Central memory CD4-positive, alpha-beta T cell (primary cell): Measurements from ENCODE around the gene LAMA3.
A peak's percentile ranks its signal among the peaks of the same experiment; 100 is the strongest.

Experiments used
- DNase-seq: peaks from one replicate; pipeline ENCODE4 v3.0.0; 2022

LAMA3 gene

DNA sequence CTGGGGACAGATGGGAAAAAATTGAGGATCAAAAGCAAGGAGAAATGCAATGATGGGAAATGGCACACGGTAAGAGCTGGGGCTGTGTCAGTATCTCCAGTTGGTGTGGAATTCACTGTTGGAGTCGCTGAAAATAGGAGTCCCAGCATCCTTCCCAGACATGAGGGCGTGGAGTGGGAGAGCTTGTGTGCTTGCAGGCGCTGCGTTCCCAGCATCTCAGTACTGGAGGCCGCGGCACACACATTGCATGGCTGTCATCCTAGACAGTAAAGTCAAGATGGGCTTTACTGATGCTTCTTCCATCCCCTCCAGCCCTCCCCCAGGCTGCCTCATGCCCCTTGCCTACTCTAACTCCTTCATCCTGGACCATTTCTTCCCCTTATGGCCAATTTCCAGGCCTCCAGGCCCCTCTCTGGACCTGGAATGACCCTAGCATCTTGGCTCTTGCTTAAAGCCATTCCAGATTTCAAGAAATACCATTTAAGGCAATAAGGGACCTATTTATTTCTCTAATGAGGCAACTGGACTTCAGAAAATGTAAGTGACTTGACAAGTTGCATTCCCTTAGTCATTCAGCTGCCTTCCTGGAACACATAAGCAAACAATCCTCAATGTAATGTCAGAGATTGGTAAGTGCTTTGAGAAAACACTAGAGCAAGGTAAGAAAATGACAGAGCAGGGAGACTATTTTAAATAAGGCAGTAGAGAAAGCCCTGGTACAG, 254.8 kb downstream of the LAMA3 start:
- no peak for DNase-seq

DNA sequence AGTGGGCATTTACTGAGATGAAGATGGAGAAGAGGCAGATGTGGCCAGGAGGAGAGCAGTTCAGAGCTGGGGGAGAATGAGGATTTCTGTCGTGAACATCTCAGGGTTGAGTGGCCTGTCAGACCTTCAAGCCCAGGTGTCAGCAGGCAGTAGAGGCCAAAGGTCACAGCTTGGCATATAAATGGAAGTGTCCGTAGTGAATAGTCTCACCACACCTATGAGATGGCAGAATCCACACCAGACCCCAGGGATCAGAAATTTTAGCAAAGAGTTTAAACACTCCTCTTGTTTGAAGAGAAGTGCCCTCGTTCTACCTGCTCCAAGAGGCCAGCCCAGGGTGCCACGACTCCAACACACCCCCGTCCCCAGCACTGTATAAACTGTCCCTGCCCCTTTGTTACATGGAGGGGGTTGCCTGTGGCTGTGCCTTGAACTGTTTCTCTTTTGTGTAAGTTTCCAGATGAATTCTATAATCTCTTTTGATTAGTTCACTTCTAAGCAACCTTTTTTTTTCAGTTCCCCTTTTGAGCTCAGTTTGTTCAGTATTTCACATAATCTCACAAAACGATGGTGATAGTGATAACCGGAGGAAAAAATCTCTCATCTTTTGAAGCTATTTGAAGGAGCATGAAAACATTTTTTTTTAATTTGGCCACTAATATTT, 256.3 kb downstream of the LAMA3 start:
- DNase-seq, result no peak

DNA sequence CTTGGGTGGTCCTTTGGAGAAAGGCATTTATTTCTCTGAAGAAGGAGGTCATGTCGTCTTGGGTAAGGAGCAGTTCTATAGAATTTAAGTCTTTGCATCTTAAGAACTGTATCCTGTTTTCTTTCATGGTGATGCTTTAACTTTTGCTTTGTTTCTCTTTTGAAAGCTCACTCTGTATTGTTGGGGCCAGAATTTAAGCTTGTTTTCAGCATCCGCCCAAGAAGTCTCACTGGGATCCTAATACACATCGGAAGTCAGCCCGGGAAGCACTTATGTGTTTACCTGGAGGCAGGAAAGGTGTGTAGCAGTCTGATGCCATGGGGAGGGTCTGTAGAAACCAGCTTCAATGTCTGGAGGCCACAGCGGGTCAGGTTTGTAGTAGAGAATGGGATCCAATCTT, 260.6 kb downstream of the LAMA3 start:
- DNase-seq, result no peak

GRCh38 chr18:23950644-23951043, 261.4 kb downstream of the LAMA3 start:
- no peak for DNase-seq

DNA sequence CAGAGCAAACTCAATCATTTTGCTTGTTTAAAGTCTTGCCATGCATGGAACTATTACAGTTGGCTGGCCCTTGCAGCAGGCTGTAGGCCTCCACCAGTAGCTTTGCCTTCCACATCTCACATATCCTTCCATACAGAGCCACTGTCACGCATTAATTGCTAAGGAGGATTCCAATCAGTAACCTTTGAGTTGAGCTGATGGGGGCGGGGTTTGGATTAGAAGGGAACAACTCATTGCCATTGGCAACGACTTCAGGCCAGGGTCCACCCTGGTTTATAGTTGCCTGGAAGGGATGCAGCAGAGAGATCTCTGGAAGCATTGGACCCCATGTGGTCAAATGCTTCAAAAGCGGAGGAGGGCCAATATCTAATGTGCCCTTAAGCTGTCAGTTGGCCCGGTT, 262.0 kb downstream of the LAMA3 start:
- DNase-seq, result no peak

- DNase-seq, result no peak
These were observed 264.7 kb downstream of the LAMA3 start for GRCh38 chr18:23953984-23954383.

DNA sequence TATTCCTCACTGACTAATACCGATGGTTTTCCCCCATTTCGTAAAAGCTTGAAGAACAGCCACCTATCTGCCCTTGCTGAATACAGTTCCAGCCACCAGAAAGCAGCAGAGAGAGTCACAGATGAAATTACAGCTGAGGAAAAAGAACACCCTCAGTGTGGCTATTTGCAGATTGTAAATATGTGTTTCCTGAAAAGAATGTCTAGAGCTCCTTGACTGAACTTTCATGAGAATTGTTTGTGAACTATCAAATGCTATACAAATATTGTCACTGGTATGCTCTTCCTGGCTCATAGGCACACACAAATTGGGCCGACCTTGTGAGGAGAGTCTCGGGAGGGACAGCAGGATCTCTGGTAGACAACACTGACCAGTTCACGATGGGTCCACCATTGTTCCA, 267.2 kb downstream of the LAMA3 start:
- DNase-seq, result no peak

DNA sequence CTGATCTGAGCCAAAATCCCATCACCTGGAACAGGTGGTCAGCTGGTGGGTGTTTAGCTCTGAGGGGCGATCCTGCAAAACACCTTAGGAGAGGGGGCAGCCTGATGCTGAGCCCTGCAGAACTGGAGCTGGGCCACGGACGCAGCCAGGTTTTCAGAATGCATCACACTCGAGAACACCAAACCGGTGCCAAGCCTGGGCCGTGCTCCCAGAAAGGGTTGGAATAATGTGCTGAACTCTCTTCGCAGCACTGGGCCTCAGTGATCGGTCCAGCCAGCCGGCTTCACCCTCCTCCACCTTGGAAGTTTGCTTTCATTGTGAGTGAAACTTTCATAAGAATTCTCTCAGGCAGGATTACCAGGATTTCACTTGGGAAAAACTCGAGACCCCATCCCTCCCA, 268.8 kb downstream of the LAMA3 start:
- no peak for DNase-seq

GRCh38 chr18:23963443-23964165, 274.4 kb downstream of the LAMA3 start:
- DNase-seq, result no peak

- DNase-seq, result peak; percentile 63
These were observed 275.3 kb downstream of the LAMA3 start for GRCh38 chr18:23964282-23965238.

DNA sequence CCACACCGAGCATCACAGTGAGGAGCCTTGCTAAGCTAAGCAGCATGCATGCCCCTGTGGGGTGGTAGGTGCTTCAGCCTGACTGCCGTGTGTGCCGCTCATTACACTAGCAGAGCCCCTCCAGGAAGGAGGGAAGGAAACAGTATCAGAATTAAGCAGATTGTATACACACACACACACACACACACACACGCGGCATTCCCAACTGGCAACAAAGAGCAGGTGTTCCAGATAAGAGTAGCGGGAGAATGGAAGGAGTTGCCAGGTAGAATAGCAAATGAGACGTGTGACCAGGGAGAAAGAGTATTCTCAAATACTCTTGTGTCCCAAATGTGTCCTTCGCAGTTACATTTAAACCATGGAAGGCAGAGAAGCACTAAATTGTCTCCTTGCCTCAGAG, 277.7 kb downstream of the LAMA3 start:
- DNase-seq, result no peak

DNA sequence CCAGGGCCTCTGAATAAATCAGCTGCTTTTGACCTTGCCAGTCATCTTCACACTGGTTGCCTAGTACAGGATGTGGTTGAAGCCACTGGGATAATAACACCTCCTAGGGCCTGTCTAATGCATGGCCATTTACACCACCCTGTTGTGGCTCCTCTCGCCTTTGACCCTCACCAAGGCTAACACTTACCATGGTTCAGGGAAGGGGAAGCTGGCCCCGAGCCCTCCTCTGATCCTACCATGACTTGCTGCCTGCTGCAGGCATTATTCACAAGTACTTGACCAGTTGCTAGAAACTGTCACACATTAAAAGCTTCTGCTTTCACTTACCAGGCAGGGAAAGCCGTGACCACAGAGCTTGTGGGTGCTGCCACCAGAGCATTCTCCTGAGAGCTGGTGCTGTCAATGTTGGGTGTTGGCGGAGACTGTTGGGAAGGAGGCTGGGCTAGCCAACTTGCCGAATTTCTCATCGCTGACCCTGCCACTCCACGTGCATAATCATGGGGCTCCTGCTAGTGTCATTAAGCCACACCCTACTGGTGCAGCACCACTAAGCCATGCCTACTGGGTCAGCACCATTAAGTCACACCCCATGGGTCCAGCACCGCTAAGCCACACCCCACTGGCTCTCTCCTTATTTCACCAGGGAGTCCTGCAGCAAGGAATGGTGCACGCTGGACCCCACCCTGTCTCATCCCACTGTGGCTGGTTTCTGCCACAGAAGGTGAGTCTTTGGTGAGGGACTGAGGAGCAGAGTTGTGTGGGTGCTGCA, 278.3 kb downstream of the LAMA3 start:
- no peak for DNase-seq

- no peak for DNase-seq
These were observed 279.7 kb downstream of the LAMA3 start for GRCh38 chr18:23968638-23969604.

DNA sequence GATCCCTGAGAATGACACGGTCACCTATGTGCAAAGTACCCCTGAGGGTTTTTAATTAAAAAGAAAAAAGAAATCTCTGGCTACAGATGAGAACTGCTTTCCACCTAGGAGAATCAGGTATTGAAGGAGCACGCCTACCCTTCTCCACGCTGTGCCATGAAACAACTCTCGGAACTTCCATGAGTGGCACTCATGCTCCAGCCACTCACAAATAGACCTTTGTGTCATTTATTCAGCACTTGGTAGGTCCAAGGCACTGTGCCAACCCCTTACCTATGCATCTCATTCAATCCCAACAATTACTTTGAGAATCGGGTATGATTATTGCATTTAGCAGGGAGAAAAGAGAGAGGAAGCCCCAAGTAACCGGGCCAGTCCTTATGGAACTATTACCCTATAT, 280.4 kb downstream of the LAMA3 start:
- DNase-seq, result no peak

DNA sequence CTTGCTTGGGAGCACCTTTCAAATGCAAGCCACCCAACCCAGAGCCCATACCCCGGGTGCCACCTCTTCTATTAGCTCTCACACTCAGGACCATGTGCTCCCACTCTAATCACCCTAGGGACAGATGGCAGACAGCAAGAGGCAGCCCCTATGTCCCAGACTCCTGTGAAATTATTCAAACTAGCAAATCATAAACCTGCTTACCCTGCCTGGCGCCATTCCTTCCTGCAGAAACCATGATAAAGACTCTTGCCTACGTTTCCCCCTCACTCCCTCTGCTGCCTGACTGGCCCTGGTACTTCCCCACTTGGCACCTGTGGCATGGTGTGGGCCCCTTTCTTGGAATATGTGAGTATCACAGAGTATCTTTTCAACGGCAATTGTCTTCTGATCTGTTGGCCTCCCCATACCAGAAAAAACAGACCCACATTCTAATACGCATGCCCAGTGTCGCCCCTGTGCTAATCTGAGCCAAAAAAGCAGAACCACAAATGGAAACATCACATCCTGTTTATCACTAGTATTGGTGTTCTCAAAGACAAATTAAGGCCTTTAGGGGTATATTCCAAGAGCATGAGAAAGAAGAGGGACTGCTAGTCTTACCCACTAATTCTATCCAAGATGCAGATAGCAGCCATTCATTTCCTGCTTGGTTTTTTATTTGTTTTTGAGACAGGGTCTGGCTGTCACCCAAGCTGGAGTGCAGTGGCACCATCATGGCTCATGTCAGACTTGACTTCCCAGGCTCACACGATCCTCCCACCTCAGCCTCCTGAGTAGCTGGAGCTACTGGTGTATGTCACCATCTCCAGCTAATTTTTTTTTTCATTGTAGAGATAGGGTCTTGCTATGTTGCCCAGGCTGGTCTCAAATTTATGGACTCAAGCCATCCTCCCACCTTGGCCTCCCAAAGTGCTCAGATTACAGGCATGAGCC, 281.2 kb downstream of the LAMA3 start:
- DNase-seq, result peak; percentile 85

DNA sequence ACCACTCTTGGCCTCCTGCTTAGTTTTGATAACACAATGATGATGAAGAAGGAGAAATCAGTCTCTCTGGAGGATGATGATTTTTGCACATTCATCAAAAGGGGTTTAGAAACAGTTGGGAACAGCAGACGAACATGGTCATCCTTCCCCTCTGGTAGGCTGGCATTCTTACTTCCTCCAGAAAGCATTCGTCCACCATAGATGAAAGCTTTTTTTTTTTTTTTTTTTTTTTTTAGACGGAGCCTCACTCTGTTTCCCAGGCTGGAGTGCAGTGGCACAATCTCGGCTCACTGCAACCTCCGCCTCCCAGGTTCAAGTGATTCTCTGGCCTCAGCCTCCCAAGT, 281.8 kb downstream of the LAMA3 start:
- no peak for DNase-seq

DNA sequence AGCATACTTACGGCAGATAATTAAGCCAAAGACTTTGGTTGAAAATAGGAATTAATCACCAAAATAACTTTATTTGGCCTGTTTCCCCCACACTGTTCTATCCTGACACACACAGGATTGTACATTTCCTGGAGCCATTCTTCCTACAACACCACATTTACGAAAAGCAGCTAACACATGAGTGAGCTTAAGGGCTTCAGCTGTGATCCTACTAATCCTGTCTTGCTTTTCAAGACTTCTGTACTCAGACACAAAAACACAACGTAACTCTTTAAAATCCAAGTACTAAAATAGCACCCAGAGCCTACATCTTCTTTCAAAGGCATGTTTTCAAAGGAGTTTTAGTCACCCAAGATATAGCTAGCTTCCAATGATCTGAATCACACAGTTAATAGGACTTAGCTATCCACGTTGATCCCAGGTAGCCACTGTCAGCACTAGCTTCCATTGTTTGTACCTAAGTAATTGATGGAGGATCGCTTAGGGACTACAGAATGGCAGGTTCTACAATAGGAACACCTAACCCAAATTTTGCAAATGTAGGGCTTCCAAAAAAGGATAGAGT, 282.5 kb downstream of the LAMA3 start:
- DNase-seq, result no peak

GRCh38 chr18:23972453-23972852, 283.2 kb downstream of the LAMA3 start:
- peak; percentile 70 for DNase-seq

DNA sequence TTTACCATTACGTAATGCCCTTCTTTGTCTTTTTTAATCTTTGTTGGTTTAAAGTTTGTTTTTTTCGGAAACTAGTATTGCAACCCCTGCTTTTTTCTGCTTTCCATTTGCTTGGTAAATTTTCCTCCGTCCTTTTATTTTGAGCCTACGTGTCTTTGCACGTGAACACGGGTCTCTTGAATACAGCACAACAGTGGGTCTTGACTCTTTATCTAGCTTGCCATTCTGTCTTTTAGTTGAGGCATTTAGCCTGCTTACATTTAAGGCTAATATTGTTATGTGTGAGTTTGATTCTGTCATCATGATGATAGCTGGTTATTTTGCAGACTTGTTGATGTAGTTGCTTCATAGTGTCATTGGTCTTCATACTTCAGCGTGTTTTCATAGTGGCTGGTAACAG, 287.9 kb downstream of the LAMA3 start:
- DNase-seq, result no peak
